ENCODE results near the gene MYOC.
"Not testable (repeated sequence)": the region's sequence is repeated elsewhere in the genome, so short reads cannot be mapped to it uniquely, and the experiment has no call there.

Gene MYOC

GRCh38 chr1:171653796-171654195, 1.3 kb upstream of the MYOC start:
- DNase-seq (ENCODE audit: low spot score) = no peak

GRCh38 chr1:171646249-171646560, 6.3 kb downstream of the MYOC start:
- no peak for DNase-seq (ENCODE audit: low spot score)

- DNase-seq (ENCODE audit: low spot score) = no peak
These were observed 6.8 kb downstream of the MYOC start for GRCh38 chr1:171645553-171646248.

GRCh38 chr1:171644805-171645483, 7.5 kb downstream of the MYOC start:
- peak; percentile 90 for DNase-seq (ENCODE audit: low spot score)

- no peak for DNase-seq (ENCODE audit: low spot score)
These were observed 9.3 kb downstream of the MYOC start for GRCh38 chr1:171643156-171643555.

GRCh38 chr1:171642197-171642596, 10.3 kb downstream of the MYOC start:
- no peak for DNase-seq (ENCODE audit: low spot score)

GRCh38 chr1:171641076-171641864, 11.2 kb downstream of the MYOC start:
- DNase-seq (ENCODE audit: low spot score) = no peak

- DNase-seq (ENCODE audit: low spot score) = no peak
These were observed 12.3 kb downstream of the MYOC start for GRCh38 chr1:171640225-171640624.

- DNase-seq (ENCODE audit: low spot score) = no peak
These were observed 14.4 kb downstream of the MYOC start for GRCh38 chr1:171637928-171638576.

GRCh38 chr1:171636141-171636540, 16.3 kb downstream of the MYOC start:
- DNase-seq (ENCODE audit: low spot score) = no peak

GRCh38 chr1:171635661-171636060, 16.8 kb downstream of the MYOC start:
- DNase-seq (ENCODE audit: low spot score) = no peak

- no peak for DNase-seq (ENCODE audit: low spot score)
These were observed 24.3 kb downstream of the MYOC start for GRCh38 chr1:171628225-171628624.

GRCh38 chr1:171627020-171627419, 25.5 kb downstream of the MYOC start:
- no peak for DNase-seq (ENCODE audit: low spot score)

- DNase-seq (ENCODE audit: low spot score) = no peak
These were observed 27.3 kb downstream of the MYOC start for GRCh38 chr1:171625225-171625624.

- no peak for DNase-seq (ENCODE audit: low spot score)
These were observed 28.7 kb downstream of the MYOC start for GRCh38 chr1:171623651-171624331.

GRCh38 chr1:171622152-171622462, 30.4 kb downstream of the MYOC start, which contains the start of gene MYOCOS:
Gene MYOCOS (plus strand): TSS chr1:171622243. CDS start chr1:171623884, 1,641 bp downstream.
- no peak for DNase-seq (ENCODE audit: low spot score)

GRCh38 chr1:171616586-171616985, 35.9 kb downstream of the MYOC start:
- no peak for DNase-seq (ENCODE audit: low spot score)

GRCh38 chr1:171615122-171615906, 37.2 kb downstream of the MYOC start:
- DNase-seq (ENCODE audit: low spot score) = not testable (repeated sequence)

- no peak for DNase-seq (ENCODE audit: low spot score)
These were observed 39.2 kb downstream of the MYOC start for GRCh38 chr1:171613282-171613681.

GRCh38 chr1:171611306-171611705, 41.2 kb downstream of the MYOC start:
- no peak for DNase-seq (ENCODE audit: low spot score)

- no peak for DNase-seq (ENCODE audit: low spot score)
These were observed 42.1 kb downstream of the MYOC start for GRCh38 chr1:171610385-171610784.

Measured in kidney capillary endothelial cell (primary cell).